GM18502 (cell line): ENCODE measurements around the gene OR4X2.
"Not testable (repeated sequence)": the region's sequence is repeated elsewhere in the genome, so short reads cannot be mapped to it uniquely, and the experiment has no call there.

Experiments
- ATAC-seq: cut with Tn5 transposase; IDR thresholded peaks from one replicate; pipeline ENCODE4 v1.9.1; 2021; ENCODE audit warnings: mild to moderate bottlenecking; ENCODE audit not compliant: unreplicated experiment, poor library complexity

Gene OR4X2

GRCh38 chr11:48244804-48245203 is at the start of gene OR4X2:
TSS of gene OR4X2 (plus strand) at chr11:48245104. CDS start at chr11:48245104, 0 bp downstream.
- no peak for ATAC-seq

- no peak for ATAC-seq
Measured at GRCh38 chr11:48207881-48208280, 37.0 kb upstream of the OR4X2 start.

- no peak for ATAC-seq
Measured at GRCh38 chr11:48210052-48210451, 34.9 kb upstream of the OR4X2 start.

GRCh38 chr11:48216510-48216909 is 28.4 kb upstream of the OR4X2 start, which contains the start of gene OR4B1:
TSS of gene OR4B1 (plus strand) at chr11:48216810. CDS start at chr11:48216810, 0 bp downstream.
- ATAC-seq = no peak

GRCh38 chr11:48228761-48229160 is 16.1 kb upstream of the OR4X2 start:
- no peak for ATAC-seq

GRCh38 chr11:48230057-48230456 is 14.8 kb upstream of the OR4X2 start:
- not testable (repeated sequence) for ATAC-seq

GRCh38 chr11:48237727-48238126 is 7.2 kb upstream of the OR4X2 start:
- ATAC-seq = no peak

GRCh38 chr11:48242501-48242900 is 2.4 kb upstream of the OR4X2 start:
- no peak for ATAC-seq

GRCh38 chr11:48248902-48249301 is 4.0 kb downstream of the OR4X2 start:
- no peak for ATAC-seq

GRCh38 chr11:48261600-48261999 is 16.7 kb downstream of the OR4X2 start:
- peak; percentile 58 for ATAC-seq

GRCh38 chr11:48263423-48263911 is 18.6 kb downstream of the OR4X2 start, which contains the start of gene OR4X1:
TSS of gene OR4X1 (plus strand) at chr11:48263861. CDS start at chr11:48263861, 0 bp downstream.
- no peak for ATAC-seq

- no peak for ATAC-seq
Measured at GRCh38 chr11:48270621-48271020, 25.7 kb downstream of the OR4X2 start.

GRCh38 chr11:48272606-48273005 is 27.7 kb downstream of the OR4X2 start:
- ATAC-seq = no peak
